Glutamatergic neuron (in vitro differentiated cells): Measurements from ENCODE around the gene CBX8. TPM values are rescaled to one million over a fixed set of nuclear protein-coding genes. Genes with fewer than 3 reads are reported as not detected.
"Not testable (repeated sequence)": the region's sequence is repeated elsewhere in the genome, so short reads cannot be mapped to it uniquely, and the experiment has no call there.

Experiments used
- DNase-seq: peaks from one replicate; pipeline ENCODE4 v3.0.0; 2022
- H3K27ac Mint-ChIP-seq: one replicate; pipeline ENCODE4 v1.8.0; 2020; ENCODE audit warnings: mild to moderate bottlenecking, mixed read lengths, inconsistent platforms; ENCODE audit not compliant: unreplicated experiment
- H3K27me3 Mint-ChIP-seq: one replicate; pipeline ENCODE4 v1.8.0; 2020; ENCODE audit warnings: mild to moderate bottlenecking, moderate library complexity, mixed read lengths, inconsistent platforms; ENCODE audit not compliant: unreplicated experiment
- H3K36me3 Mint-ChIP-seq: one replicate; pipeline ENCODE4 v1.8.0; 2020; ENCODE audit warnings: mild to moderate bottlenecking, mixed read lengths, inconsistent platforms; ENCODE audit not compliant: unreplicated experiment
- H3K4me1 Mint-ChIP-seq: one replicate; pipeline ENCODE4 v1.8.0; 2020; ENCODE audit warnings: mild to moderate bottlenecking, low read depth, mixed read lengths, inconsistent platforms; ENCODE audit not compliant: unreplicated experiment
- H3K4me3 Mint-ChIP-seq: one replicate; pipeline ENCODE4 v1.8.0; 2020; ENCODE audit warnings: mild to moderate bottlenecking, mixed read lengths, inconsistent platforms; ENCODE audit not compliant: unreplicated experiment
- H3K9me3 Mint-ChIP-seq: one replicate; pipeline ENCODE4 v1.8.0; 2020; ENCODE audit warnings: mild to moderate bottlenecking, moderate library complexity, mixed read lengths, inconsistent platforms; ENCODE audit not compliant: unreplicated experiment
- total RNA-seq: library from RNA; stranded (reverse); fragmentation: NEBNext Ultra II Directional; extraction: Animal tissue kit (Norgen Biotek cat#: 25700); gene quantifications from one replicate; pipeline ENCODE4 v1.2.1, GENCODE V29; 2021; ENCODE audit not compliant: unreplicated experiment
- TF ChIP-seq, protein P1 (sequence below): fragments of 200-600 bp; sonication (generic); IDR thresholded peaks from one replicate; pipeline ENCODE4 v1.5.0; 2021; ENCODE audit not compliant: partially characterized antibody, unreplicated experiment

The CBX8 gene
- total RNA-seq, 1 donor from 2014 or later = 13.8 TPM

DNA sequence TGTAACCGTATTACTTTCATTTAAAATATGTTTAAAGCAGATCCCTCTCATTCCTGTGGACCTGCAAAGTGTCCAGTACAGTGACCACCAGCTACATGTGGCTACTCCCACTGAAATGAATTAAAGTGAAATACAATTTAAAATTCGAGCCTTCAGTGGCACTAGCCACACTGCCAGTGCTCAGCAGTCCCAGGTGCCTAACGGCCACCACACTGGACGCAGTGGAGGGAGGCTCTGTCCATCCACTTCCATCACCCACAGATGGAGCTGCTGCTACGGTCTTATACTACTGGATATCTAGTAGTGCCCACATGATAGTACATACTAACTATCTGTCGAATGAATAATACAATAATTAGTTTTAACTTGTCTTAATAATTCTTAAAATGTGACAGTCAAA lies 21.2 kb downstream of the CBX8 start:
- peaks cover 13% of the 10 kb centered on the region for H3K9me3 Mint-ChIP-seq
- no peaks in the 10 kb centered on the region for H3K36me3 Mint-ChIP-seq
- peaks cover 32% of the 10 kb centered on the region for H3K4me1 Mint-ChIP-seq
- no peak overlapping the region for H3K4me3 Mint-ChIP-seq
- TF ChIP-seq, protein P1, sequence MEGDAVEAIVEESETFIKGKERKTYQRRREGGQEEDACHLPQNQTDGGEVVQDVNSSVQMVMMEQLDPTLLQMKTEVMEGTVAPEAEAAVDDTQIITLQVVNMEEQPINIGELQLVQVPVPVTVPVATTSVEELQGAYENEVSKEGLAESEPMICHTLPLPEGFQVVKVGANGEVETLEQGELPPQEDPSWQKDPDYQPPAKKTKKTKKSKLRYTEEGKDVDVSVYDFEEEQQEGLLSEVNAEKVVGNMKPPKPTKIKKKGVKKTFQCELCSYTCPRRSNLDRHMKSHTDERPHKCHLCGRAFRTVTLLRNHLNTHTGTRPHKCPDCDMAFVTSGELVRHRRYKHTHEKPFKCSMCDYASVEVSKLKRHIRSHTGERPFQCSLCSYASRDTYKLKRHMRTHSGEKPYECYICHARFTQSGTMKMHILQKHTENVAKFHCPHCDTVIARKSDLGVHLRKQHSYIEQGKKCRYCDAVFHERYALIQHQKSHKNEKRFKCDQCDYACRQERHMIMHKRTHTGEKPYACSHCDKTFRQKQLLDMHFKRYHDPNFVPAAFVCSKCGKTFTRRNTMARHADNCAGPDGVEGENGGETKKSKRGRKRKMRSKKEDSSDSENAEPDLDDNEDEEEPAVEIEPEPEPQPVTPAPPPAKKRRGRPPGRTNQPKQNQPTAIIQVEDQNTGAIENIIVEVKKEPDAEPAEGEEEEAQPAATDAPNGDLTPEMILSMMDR = no peak
- no peak for DNase-seq
- no peak overlapping the region for H3K27ac Mint-ChIP-seq
- H3K27me3 Mint-ChIP-seq = peaks cover 19% of the 10 kb centered on the region

DNA sequence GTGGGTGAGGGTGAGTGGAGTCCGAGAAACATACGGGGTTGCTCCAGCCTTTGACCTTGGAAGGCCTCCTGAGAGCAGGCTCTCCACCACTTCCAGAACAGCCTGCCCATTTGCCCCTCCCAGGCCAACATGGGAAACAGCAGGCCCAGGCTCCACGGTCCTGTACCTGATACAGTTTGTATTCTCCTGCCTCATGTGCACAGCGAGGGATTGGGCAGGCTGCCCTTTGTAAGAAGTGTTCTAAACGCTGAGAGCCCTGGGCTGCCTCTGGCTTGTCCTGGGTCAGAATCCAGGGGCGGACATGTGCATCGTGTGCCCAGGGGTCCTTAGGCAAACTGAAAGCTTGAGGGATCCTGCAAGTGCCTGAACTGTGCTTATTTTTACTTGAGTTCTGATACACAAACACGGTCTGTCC lies 22.3 kb downstream of the CBX8 start:
- Mint-ChIP-seq H3K27me3 (peaks cover 11% of the 10 kb centered on the region), H3K27ac (no peak overlapping the region)

DNA sequence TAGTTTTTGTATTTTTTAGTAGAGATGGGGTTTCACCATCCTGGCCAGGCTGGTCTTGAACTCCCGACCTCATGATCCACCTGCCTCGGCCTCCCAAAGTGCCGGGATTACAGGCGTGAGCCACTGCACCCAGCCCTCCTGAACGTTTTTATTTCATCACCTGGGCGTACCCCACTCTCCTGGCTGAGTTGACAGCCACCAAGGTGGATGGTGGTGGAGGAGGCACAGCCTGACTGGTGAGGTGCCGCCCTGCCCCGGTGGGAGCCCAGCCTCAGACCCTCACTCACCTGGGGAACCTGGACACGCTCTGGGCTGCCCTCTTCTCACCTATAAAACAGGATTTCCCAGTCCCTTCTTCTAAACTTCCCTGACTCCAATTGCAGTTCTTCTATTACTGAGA lies 24.2 kb downstream of the CBX8 start:
- not testable (repeated sequence) for H3K9me3 Mint-ChIP-seq, H3K27ac Mint-ChIP-seq, DNase-seq, H3K36me3 Mint-ChIP-seq, H3K4me3 Mint-ChIP-seq, H3K27me3 Mint-ChIP-seq
- H3K4me1 Mint-ChIP-seq = peaks cover 20% of the 10 kb centered on the region

More for the DNA sequence above, 22.3 kb downstream of the CBX8 start:
- TF ChIP-seq, protein P1 = no peak
- peaks cover 9% of the 10 kb centered on the region for H3K9me3 Mint-ChIP-seq
- peak overlapping the region; percentile 15 for H3K4me3 Mint-ChIP-seq
- DNase-seq = no peak
- peaks cover 22% of the 10 kb centered on the region for H3K4me1 Mint-ChIP-seq
- no peaks in the 10 kb centered on the region for H3K36me3 Mint-ChIP-seq

DNA sequence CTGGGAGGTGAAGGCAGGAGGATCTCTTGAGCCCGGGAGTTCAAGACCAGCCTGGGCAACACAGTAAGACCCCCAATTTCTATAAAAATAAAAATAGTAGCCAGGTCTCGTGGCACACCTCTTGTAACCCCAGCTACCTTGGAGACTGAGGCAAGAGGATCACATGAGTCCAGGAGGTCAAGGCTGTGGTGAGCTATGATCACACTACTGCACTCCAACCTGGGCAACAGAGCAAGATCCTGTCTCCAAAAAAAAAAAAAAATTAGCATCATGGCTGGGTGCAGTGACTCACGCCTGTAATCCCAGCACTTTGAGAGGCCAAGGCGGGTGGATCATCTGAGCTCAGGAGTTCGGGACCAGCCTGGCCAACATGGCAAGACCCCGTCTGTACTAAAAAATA lies 25.6 kb downstream of the CBX8 start:
- H3K27me3 Mint-ChIP-seq = peaks cover 5% of the 10 kb centered on the region
- peaks cover 10% of the 10 kb centered on the region for H3K4me1 Mint-ChIP-seq
- DNase-seq = no peak
- no peak overlapping the region for H3K4me3 Mint-ChIP-seq
- no peaks in the 10 kb centered on the region for H3K36me3 Mint-ChIP-seq
- H3K9me3 Mint-ChIP-seq = no peaks in the 10 kb centered on the region
- H3K27ac Mint-ChIP-seq = no peak overlapping the region
- TF ChIP-seq, protein P1 = no peak

DNA sequence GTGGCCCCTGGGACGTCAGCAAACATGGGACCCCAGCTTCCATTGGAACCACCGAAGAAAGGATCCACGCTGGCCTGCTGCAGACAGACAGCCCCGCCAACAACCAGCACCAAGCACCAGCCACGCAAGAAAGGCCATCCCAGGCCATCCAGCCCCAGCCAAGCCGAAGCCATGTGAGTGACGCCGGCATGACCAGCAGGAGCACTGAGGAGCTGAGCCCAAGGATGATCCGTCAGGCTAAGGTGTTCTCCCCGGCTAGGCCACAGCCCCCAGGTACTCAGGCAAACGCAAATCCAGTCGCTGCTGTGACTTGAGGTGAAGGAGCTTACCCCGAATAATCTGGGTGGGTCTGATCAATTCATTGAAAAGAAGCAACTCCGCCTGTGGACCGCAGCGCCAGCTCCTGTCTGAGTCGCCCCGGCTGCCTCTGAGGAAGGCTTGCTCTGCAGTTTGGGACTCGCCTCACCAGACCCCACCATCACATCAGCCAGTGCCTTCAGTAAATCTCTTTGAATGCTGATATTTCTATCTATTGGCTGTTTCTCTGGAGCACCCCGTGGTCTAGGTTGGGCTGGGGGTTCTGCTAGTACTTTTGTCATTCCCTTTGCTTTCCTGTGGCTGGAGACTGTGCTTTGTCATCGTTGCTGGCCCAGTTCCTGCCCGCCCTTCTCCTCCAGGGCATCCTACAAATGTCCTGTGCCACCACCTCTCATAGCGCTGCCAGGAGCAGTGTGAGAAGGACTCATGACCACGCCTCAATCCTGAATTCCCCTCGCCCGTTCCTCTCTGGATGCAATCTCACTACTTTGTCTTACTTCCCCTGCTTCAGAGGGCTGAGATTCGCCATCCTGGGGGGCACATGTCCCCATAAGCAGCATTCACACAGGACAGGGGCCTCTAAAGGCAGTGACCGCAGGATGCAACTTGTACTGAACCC lies 27.0 kb downstream of the CBX8 start:
- H3K36me3 Mint-ChIP-seq = no peaks in the 10 kb centered on the region
- no peaks in the 10 kb centered on the region for H3K9me3 Mint-ChIP-seq
- DNase-seq = no peak
- peaks cover 5% of the 10 kb centered on the region for H3K4me1 Mint-ChIP-seq
- TF ChIP-seq, protein P1 = no peak
- no peak overlapping the region for H3K27ac Mint-ChIP-seq
- no peak overlapping the region for H3K4me3 Mint-ChIP-seq
- peaks cover 5% of the 10 kb centered on the region for H3K27me3 Mint-ChIP-seq
